Measurements from ENCODE around the gene ATG16L1.
A peak's percentile ranks its signal among the peaks of the same experiment; 100 is the strongest.

Gene ATG16L1

DNA sequence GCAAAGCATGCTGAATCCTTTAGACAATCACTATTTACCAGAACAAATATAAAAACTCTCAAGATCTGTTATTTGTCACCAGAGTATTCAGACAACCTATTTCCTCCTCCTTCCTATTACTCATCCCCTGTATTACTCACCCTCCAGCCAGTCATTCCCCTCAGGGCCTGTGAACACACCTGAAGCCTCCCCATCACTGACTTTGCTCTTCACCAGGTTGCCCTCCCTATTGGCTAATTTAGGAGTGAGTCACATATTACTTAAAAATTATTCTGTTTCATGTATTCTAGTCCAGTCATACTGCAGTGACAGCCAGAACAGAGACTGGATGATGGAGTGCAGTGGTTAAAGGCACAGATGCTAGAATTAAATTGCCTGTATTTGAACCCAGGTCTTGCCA lies 3.7 kb upstream of the ATG16L1 start:
- H3K4me3 ChIP-seq (ENCODE audit: low read length) = no peak overlapping the region
- H3K9ac ChIP-seq (ENCODE audit: low read depth, low read length) = no peak overlapping the region
- H3K9me3 ChIP-seq (ENCODE audit: insufficient read depth, low read depth, low read length) = no peaks in the 10 kb centered on the region; the same call in 1 of the 2 replicates
- H3K27me3 ChIP-seq (ENCODE audit: insufficient read depth, low read length) = no peaks in the 10 kb centered on the region
- no peaks in the 10 kb centered on the region for H3K36me3 ChIP-seq (ENCODE audit: insufficient read depth, low read depth, low read length)
- no peak overlapping the region for H3K27ac ChIP-seq (ENCODE audit: low read length)
- H3K4me1 ChIP-seq (ENCODE audit: insufficient read depth, low read length) = peaks cover 2% of the 10 kb centered on the region; the same call in 1 of the 2 replicates

DNA sequence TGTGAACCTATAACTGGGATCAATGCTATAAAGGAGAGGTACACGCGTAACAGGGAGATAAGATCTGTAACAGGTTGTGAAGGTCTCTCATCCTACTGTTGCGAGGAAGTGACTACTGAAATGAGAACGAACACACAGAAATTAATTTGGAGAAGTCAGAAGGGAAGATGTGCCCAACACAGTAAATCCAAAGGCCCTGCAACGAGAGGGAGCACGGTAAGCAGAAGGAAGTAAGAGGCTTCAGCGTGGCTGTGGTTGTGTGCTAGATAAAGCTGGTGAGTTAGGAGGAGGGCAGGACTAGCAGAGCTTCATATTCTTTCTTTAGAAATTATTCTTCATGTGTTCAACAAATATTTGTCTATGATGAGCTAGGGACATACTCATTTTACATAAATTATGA lies 2.5 kb upstream of the ATG16L1 start:
- Histone ChIP-seq H3K27ac (ENCODE audit: low read length) (no peak overlapping the region), H3K27me3 (ENCODE audit: insufficient read depth, low read length) (no peaks in the 10 kb centered on the region), H3K4me1 (ENCODE audit: insufficient read depth, low read length) (peaks cover 6% of the 10 kb centered on the region), H3K36me3 (ENCODE audit: insufficient read depth, low read depth, low read length) (peaks cover 6% of the 10 kb centered on the region; the same call in 1 of the 2 replicates), H3K9me3 (ENCODE audit: insufficient read depth, low read depth, low read length) (no peaks in the 10 kb centered on the region; the same call in 1 of the 2 replicates), H3K4me3 (ENCODE audit: low read length) (no peak overlapping the region), H3K9ac (ENCODE audit: low read depth, low read length) (no peak overlapping the region)

DNA sequence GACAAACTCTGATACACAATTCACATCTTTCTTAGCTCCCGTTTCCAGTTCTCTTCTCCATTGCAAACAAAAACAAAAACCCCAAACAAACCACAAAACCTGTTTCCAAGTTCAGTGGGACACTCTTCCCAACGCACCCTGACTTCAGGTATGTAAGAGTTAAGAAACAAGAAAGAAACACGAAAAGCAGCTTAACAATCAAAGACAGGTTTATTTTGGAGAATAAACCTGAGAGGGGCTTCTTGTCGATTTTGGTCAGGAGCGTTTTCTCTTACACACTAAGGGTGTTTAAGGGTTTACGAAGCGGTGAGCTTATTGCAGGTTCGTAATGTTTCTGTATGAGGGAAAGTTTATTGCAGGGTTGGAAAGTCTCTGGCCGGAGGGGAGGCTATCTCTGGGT lies 905 bp upstream of the ATG16L1 start:
- Histone ChIP-seq H3K9me3 (ENCODE audit: insufficient read depth, low read depth, low read length) (no peaks in the 10 kb centered on the region; the same call in 1 of the 2 replicates), H3K4me3 (ENCODE audit: low read length) (no peak overlapping the region), H3K27me3 (ENCODE audit: insufficient read depth, low read length) (no peaks in the 10 kb centered on the region), H3K9ac (ENCODE audit: low read depth, low read length) (no peak overlapping the region), H3K4me1 (ENCODE audit: insufficient read depth, low read length) (peaks cover 6% of the 10 kb centered on the region), H3K27ac (ENCODE audit: low read length) (no peak overlapping the region), H3K36me3 (ENCODE audit: insufficient read depth, low read depth, low read length) (peaks cover 18% of the 10 kb centered on the region)

DNA sequence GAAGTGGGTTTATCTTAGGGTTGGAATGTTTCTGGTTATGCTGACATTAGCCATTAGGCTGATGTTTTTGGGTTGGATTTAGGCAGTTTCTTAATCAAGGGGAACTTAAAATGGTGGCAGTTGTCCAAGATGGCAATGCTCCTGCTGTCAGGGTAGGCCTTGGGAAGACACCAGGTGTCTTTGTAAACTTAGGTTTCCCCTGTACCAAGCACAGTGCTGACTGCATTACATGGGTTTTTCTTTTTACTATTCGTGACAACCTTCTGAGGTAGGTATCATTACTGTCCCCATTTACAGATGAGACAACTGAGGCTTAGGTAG lies 528 bp upstream of the ATG16L1 start:
- Histone ChIP-seq H3K9ac (ENCODE audit: low read depth, low read length) (no peak overlapping the region), H3K27ac (ENCODE audit: low read length) (no peak overlapping the region), H3K36me3 (ENCODE audit: insufficient read depth, low read depth, low read length) (peaks cover 22% of the 10 kb centered on the region), H3K4me3 (ENCODE audit: low read length) (no peak overlapping the region), H3K27me3 (ENCODE audit: insufficient read depth, low read length) (no peaks in the 10 kb centered on the region), H3K9me3 (ENCODE audit: insufficient read depth, low read depth, low read length) (no peaks in the 10 kb centered on the region; the same call in 1 of the 2 replicates), H3K4me1 (ENCODE audit: insufficient read depth, low read length) (peaks cover 6% of the 10 kb centered on the region)

DNA sequence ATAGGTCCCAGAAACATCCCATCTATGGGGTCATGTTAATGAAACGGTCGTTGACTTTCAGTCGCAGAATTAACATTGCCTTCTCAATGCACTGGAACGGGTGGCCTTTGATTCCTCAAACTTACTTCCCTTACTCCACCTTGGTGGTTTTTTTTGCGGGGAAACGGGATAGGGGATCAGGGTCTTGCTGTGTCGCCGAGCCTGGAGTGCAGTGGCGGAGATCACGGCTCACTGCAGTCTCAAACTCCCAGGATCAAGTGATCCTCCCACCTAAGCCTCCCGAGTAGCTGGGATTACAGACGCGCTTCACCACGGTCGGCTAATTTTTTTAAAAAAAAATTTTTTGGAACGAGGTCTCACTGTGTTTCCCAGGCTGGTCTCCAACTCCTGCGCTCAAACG lies 754 bp downstream of the ATG16L1 start:
- Histone ChIP-seq H3K36me3 (ENCODE audit: insufficient read depth, low read depth, low read length) (peaks cover 33% of the 10 kb centered on the region), H3K27me3 (ENCODE audit: insufficient read depth, low read length) (no peaks in the 10 kb centered on the region), H3K9ac (ENCODE audit: low read depth, low read length) (peak overlapping the region; percentile 96), H3K4me3 (ENCODE audit: low read length) (peak overlapping the region; percentile 100), H3K4me1 (ENCODE audit: insufficient read depth, low read length) (peaks cover 6% of the 10 kb centered on the region), H3K27ac (ENCODE audit: low read length) (no peak overlapping the region), H3K9me3 (ENCODE audit: insufficient read depth, low read depth, low read length) (no peaks in the 10 kb centered on the region; the same call in 1 of the 2 replicates)

DNA sequence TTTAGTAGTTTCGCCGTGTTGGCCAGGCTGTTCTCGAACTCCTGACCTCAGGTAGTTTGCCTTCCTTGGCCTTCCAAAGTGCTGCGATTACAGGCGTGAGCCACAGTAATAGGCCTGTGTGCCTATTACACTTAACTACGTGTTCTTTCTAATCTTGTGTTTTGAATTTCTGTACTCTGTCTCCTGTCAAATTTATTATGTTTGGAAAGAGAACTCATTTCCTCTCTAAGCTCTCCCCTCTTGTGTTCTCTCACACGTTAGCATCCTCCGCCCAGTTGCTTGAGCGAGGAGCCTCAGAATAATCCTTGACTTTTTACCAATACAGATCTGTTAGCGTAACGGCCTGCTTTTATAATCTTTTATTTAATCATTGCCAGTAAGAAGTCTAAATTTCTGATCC lies 3.7 kb downstream of the ATG16L1 start:
- Histone ChIP-seq H3K9me3 (ENCODE audit: insufficient read depth, low read depth, low read length) (no peaks in the 10 kb centered on the region; the same call in 1 of the 2 replicates), H3K27ac (ENCODE audit: low read length) (no peak overlapping the region), H3K4me1 (ENCODE audit: insufficient read depth, low read length) (peaks cover 6% of the 10 kb centered on the region), H3K4me3 (ENCODE audit: low read length) (no peak overlapping the region), H3K27me3 (ENCODE audit: insufficient read depth, low read length) (no peaks in the 10 kb centered on the region), H3K9ac (ENCODE audit: low read depth, low read length) (no peak overlapping the region), H3K36me3 (ENCODE audit: insufficient read depth, low read depth, low read length) (peaks cover 60% of the 10 kb centered on the region)

DNA sequence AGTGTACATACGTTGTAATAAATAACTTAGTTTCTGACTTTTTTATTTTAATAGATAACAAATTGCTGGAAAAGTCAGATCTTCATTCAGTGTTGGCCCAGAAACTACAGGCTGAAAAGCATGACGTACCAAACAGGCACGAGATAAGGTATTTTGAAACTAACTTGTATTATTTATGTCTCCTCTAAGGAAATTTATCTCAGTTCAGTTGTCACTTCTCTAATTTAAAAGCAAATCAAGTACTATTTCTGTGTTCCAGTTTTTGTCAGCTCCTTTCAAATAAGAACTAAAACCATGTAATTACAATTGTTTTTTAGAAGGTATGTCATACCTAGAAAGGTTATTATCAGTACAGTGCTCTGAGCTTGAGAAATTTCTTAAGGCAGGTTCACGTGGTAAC lies 4.6 kb downstream of the ATG16L1 start:
- H3K27me3 ChIP-seq (ENCODE audit: insufficient read depth, low read length) = no peaks in the 10 kb centered on the region
- H3K4me1 ChIP-seq (ENCODE audit: insufficient read depth, low read length) = peaks cover 6% of the 10 kb centered on the region
- H3K36me3 ChIP-seq (ENCODE audit: insufficient read depth, low read depth, low read length) = peaks cover 68% of the 10 kb centered on the region
- no peaks in the 10 kb centered on the region for H3K9me3 ChIP-seq (ENCODE audit: insufficient read depth, low read depth, low read length)
- no peak overlapping the region for H3K4me3 ChIP-seq (ENCODE audit: low read length)
- no peak overlapping the region for H3K9ac ChIP-seq (ENCODE audit: low read depth, low read length)
- H3K27ac ChIP-seq (ENCODE audit: low read length) = no peak overlapping the region

DNA sequence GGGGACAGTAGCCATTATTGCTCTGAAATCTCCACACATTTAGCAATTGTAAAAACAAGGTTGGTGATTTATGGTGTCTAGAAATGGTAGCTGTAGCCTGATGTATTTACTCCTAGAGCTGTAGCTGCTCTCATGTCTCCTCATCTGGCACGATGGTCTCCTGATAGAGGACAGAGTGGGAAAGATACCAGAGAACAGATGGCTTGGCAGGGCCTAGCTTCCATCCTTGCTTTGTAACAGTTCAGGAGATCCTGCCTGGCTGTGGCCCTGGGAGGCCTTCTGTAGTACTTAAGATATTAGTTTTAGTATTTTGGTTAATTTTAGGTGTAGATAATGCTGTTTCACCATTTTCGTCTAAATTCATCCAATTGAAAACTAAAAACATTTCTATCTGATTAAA lies 6.7 kb downstream of the ATG16L1 start:
- Histone ChIP-seq H3K4me1 (ENCODE audit: insufficient read depth, low read length) (no peaks in the 10 kb centered on the region), H3K9me3 (ENCODE audit: insufficient read depth, low read depth, low read length) (no peaks in the 10 kb centered on the region), H3K27ac (ENCODE audit: low read length) (no peak overlapping the region), H3K36me3 (ENCODE audit: insufficient read depth, low read depth, low read length) (peaks cover 89% of the 10 kb centered on the region), H3K27me3 (ENCODE audit: insufficient read depth, low read length) (no peaks in the 10 kb centered on the region), H3K9ac (ENCODE audit: low read depth, low read length) (no peak overlapping the region), H3K4me3 (ENCODE audit: low read length) (no peak overlapping the region)

DNA sequence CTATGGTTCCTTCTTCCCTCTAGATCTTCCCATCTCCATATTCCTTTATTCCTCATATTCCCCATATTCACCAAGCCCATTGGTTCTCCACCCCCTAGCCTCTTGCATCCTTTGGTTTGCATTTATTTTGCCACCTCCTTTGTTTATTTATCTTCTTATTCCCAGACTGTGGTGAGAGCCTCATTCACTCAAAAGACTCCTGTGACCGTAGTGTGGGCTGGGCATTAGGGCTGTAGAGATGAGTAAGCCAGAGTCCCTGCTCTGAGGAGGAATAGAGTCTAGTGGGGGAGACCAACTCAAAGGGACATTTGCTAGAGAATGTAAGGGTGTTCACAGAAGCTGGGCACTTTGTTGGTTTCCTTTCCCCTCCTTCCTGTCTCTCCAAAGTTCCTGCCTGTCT lies 8.3 kb downstream of the ATG16L1 start:
- H3K9ac ChIP-seq (ENCODE audit: low read depth, low read length) = no peak overlapping the region
- no peak overlapping the region for H3K27ac ChIP-seq (ENCODE audit: low read length)
- H3K27me3 ChIP-seq (ENCODE audit: insufficient read depth, low read length) = no peaks in the 10 kb centered on the region
- no peaks in the 10 kb centered on the region for H3K4me1 ChIP-seq (ENCODE audit: insufficient read depth, low read length)
- H3K9me3 ChIP-seq (ENCODE audit: insufficient read depth, low read depth, low read length) = no peaks in the 10 kb centered on the region
- peaks cover 92% of the 10 kb centered on the region for H3K36me3 ChIP-seq (ENCODE audit: insufficient read depth, low read depth, low read length)
- no peak overlapping the region for H3K4me3 ChIP-seq (ENCODE audit: low read length)

DNA sequence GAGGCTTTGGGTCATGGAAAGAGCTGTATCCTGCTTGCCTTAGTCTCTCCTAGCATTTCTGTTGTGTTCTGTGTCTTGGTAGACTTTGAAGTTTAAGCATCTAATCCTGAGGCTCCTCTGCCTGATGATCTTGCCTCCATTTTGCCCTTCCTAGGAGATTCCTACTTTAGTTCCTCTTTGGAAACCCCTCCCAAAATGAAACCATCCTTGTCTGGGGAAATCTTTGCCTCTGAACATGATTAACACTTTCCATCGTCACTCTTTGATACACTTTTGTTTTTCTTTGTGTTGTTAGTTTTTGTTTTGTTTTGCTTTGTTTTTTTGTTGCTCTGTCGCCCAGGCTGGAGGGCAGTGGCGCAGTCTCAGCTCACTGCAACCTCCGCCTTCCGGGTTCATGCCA lies 9.2 kb downstream of the ATG16L1 start:
- Histone ChIP-seq H3K4me3 (ENCODE audit: low read length) (no peak overlapping the region), H3K36me3 (ENCODE audit: insufficient read depth, low read depth, low read length) (peaks cover 94% of the 10 kb centered on the region), H3K27me3 (ENCODE audit: insufficient read depth, low read length) (no peaks in the 10 kb centered on the region), H3K27ac (ENCODE audit: low read length) (no peak overlapping the region), H3K4me1 (ENCODE audit: insufficient read depth, low read length) (no peaks in the 10 kb centered on the region), H3K9ac (ENCODE audit: low read depth, low read length) (no peak overlapping the region), H3K9me3 (ENCODE audit: insufficient read depth, low read depth, low read length) (no peaks in the 10 kb centered on the region)

DNA sequence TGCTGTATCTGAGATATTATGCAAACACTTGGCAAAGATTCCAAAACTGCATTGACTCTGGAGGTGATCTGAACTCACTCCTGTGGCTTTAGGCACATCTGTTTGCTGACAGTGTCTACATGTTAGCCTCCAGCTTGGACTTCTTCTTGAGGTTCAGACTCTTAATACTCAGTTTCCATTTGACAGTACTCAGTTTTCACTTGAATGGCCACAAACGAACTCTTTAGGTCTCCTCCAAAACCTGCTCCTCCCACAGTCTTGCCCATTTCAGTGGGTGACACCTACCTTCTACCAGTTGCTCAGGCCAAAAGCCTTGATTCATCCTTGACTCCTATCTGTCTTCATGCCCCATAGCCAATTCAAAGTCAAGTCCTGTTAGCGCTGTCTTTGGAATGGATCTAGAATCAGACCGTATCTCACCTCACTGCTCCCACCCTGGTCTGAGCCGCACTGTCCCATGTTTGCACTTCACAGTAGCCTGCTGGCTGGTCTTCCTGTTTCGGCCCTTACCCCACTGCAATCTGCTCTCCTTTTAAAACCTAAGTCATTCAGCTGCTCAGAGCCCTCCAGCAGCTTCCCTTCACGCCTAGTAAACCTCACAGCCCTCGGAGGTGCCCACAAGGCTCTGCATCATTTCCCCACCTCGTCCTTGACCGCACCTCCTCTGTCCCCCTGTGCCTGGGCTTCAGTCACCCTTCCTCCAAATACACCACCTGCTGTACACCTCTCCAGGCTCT lies 10.5 kb downstream of the ATG16L1 start:
- Histone ChIP-seq H3K27ac (ENCODE audit: low read length) (no peak overlapping the region), H3K4me3 (ENCODE audit: low read length) (no peak overlapping the region), H3K4me1 (ENCODE audit: insufficient read depth, low read length) (no peaks in the 10 kb centered on the region), H3K9me3 (ENCODE audit: insufficient read depth, low read depth, low read length) (no peaks in the 10 kb centered on the region), H3K27me3 (ENCODE audit: insufficient read depth, low read length) (no peaks in the 10 kb centered on the region), H3K36me3 (ENCODE audit: insufficient read depth, low read depth, low read length) (peaks cover 96% of the 10 kb centered on the region), H3K9ac (ENCODE audit: low read depth, low read length) (no peak overlapping the region)

DNA sequence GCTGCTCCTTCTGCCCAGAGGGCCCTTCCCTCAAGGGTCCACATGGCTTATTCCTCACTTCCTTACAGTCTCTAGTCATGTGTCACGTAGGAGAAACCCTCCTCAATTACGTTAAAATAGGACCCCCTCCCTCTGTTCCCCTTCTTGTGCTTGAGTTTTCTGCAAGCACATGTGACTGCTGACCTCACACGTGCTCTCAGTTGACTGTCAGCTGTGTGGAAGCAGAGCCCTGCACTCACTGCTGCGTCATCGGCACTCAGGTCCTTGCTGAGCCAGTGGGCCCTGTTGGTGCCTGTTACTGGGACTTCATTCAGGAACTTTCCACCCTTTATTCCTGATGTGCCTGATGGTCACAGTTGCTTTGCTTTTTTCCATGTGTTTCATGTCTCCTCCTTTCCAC lies 11.1 kb downstream of the ATG16L1 start:
- H3K9me3 ChIP-seq (ENCODE audit: insufficient read depth, low read depth, low read length) = no peaks in the 10 kb centered on the region
- H3K4me1 ChIP-seq (ENCODE audit: insufficient read depth, low read length) = no peaks in the 10 kb centered on the region
- H3K36me3 ChIP-seq (ENCODE audit: insufficient read depth, low read depth, low read length) = peaks cover 96% of the 10 kb centered on the region
- no peak overlapping the region for H3K27ac ChIP-seq (ENCODE audit: low read length)
- no peak overlapping the region for H3K9ac ChIP-seq (ENCODE audit: low read depth, low read length)
- no peaks in the 10 kb centered on the region for H3K27me3 ChIP-seq (ENCODE audit: insufficient read depth, low read length)
- H3K4me3 ChIP-seq (ENCODE audit: low read length) = no peak overlapping the region
